HEK293 (cell line): Measurements from ENCODE around the gene DLX3.
A peak's percentile ranks its signal among the peaks of the same experiment; 100 is the strongest.

ENCODE experiments used
- CTCF ChIA-PET: fragments of 350-600 bp; formaldehyde crosslinking; extraction: SDS; loops from one replicate; lab custom pipeline; 2021; ENCODE audit warnings: antibody characterized with exemption; lab: Yijun Ruan, JAX
- POLR2A ChIA-PET: fragments of 300-600 bp; formaldehyde crosslinking; extraction: SDS; loops from one replicate; lab custom pipeline; 2020; ENCODE audit warnings: antibody characterized with exemption, inconsistent platforms; lab: Yijun Ruan, JAX
- H3K27ac ChIP-seq: fragments of 200-500 bp; sonication (Bioruptor generic); 2 replicates; pipeline ENCODE4 v1.5.1; 2014; ENCODE audit warnings: low read depth, low read length, control low read depth, inconsistent platforms; ENCODE audit errors: extremely low read depth
- H3K36me3 ChIP-seq, 2 experiments: fragments of 200-500 bp in 1 of 2; sonication (Bioruptor generic) in 1 of 2; 1 replicate in 1 of 2; 2 replicates in 1 of 2; pipeline ENCODE4 v1.5.1; 2014 to 2017; ENCODE audit warnings: inconsistent platforms in 2 of 2, low read length in 2 of 2; ENCODE audit not compliant: control insufficient read depth in 2 of 2, insufficient read depth in 1 of 2
- H3K4me1 ChIP-seq: fragments of 200-500 bp; sonication (Bioruptor generic); 2 replicates; pipeline ENCODE4 v1.5.1; 2014; ENCODE audit warnings: mild to moderate bottlenecking, low read length, inconsistent platforms; ENCODE audit not compliant: control insufficient read depth, insufficient read depth
- H3K4me3 ChIP-seq: 2 replicates; pipeline ENCODE4 v1.5.1; 2011; ENCODE audit warnings: low read depth, mild to moderate bottlenecking, control low read depth, low read length, moderate library complexity
- H3K9me3 ChIP-seq: fragments of 200-500 bp; sonication (Bioruptor generic); 2 replicates; pipeline ENCODE4 v1.5.1; 2014; ENCODE audit warnings: low read depth, low read length, inconsistent platforms; ENCODE audit not compliant: control insufficient read depth, insufficient read depth
- GLI2 ChIP-seq: fragments of 450-650 bp; formaldehyde crosslinking; IDR thresholded peaks from 2 replicates; pipeline ENCODE4; 2017; ENCODE audit warnings: missing biosample characterization, missing genetic modification characterization, low read depth, borderline replicate concordance
- HIC1 ChIP-seq: fragments of 450-650 bp; formaldehyde crosslinking; IDR thresholded peaks from 2 replicates; pipeline ENCODE4 v1.5.1; 2016; ENCODE audit warnings: missing biosample characterization, missing genetic modification characterization
- IKZF3 ChIP-seq: fragments of 450-650 bp; IDR thresholded peaks from 2 replicates; pipeline ENCODE4 v1.5.0; 2018; ENCODE audit warnings: missing biosample characterization, mild to moderate bottlenecking, missing genetic modification characterization, moderate library complexity
- INSM2 ChIP-seq: fragments of 450-650 bp; formaldehyde crosslinking; IDR thresholded peaks from 2 replicates; pipeline ENCODE4 v1.5.1; 2016; ENCODE audit warnings: missing biosample characterization, missing genetic modification characterization
- KLF7 ChIP-seq: fragments of 450-650 bp; formaldehyde crosslinking; IDR thresholded peaks from 2 replicates; pipeline ENCODE4 v1.5.1; 2016; ENCODE audit warnings: missing biosample characterization, missing genetic modification characterization, borderline replicate concordance
- KLF8 ChIP-seq: fragments of 450-650 bp; formaldehyde crosslinking; IDR thresholded peaks from 2 replicates; pipeline ENCODE4 v1.5.1; 2016; ENCODE audit warnings: missing biosample characterization, missing genetic modification characterization
- OVOL3 ChIP-seq: fragments of 450-650 bp; formaldehyde crosslinking; IDR thresholded peaks from 2 replicates; pipeline ENCODE4 v1.5.1; 2016; ENCODE audit warnings: missing biosample characterization, missing genetic modification characterization
- PBX3 ChIP-seq: sonication (generic); formaldehyde crosslinking; IDR thresholded peaks from 2 replicates; pipeline ENCODE4 v1.8.1; 2022; ENCODE audit warnings: mild to moderate bottlenecking, moderate library complexity, missing genetic modification reagents
- PRDM6 ChIP-seq: fragments of 450-650 bp; formaldehyde crosslinking; IDR thresholded peaks from 2 replicates; pipeline ENCODE4 v1.5.1; 2017; ENCODE audit warnings: missing biosample characterization, missing genetic modification characterization
- REPIN1 ChIP-seq: fragments of 450-650 bp; formaldehyde crosslinking; IDR thresholded peaks from 2 replicates; pipeline ENCODE4 v1.5.1; 2017; ENCODE audit warnings: missing biosample characterization, missing genetic modification characterization, low read depth
- ZNF169 ChIP-seq: fragments of 450-650 bp; formaldehyde crosslinking; IDR thresholded peaks from 2 replicates; pipeline ENCODE4 v1.5.1; 2016; ENCODE audit warnings: missing biosample characterization, missing genetic modification characterization
- ZNF202 ChIP-seq: fragments of 450-650 bp; formaldehyde crosslinking; IDR thresholded peaks from 2 replicates; pipeline ENCODE4 v1.5.1; 2016; ENCODE audit warnings: missing biosample characterization, missing genetic modification characterization, borderline replicate concordance
- ZNF239 ChIP-seq: fragments of 450-650 bp; formaldehyde crosslinking; IDR thresholded peaks from 2 replicates; pipeline ENCODE4 v1.5.1; 2016; ENCODE audit warnings: missing biosample characterization, missing genetic modification characterization
- ZNF354C ChIP-seq: fragments of 450-650 bp; formaldehyde crosslinking; IDR thresholded peaks from 2 replicates; pipeline ENCODE4 v1.5.1; 2016; ENCODE audit warnings: missing biosample characterization, missing genetic modification characterization, low read depth, borderline replicate concordance
- ZNF398 ChIP-seq: fragments of 450-650 bp; formaldehyde crosslinking; IDR thresholded peaks from 2 replicates; pipeline ENCODE4 v1.5.1; 2017; ENCODE audit warnings: missing biosample characterization, missing genetic modification characterization
- ZNF521 ChIP-seq: fragments of 450-650 bp; formaldehyde crosslinking; IDR thresholded peaks from 2 replicates; pipeline ENCODE4 v1.5.1; 2017; ENCODE audit warnings: missing biosample characterization, mild to moderate bottlenecking, missing genetic modification characterization
- ZNF529 ChIP-seq: fragments of 450-650 bp; formaldehyde crosslinking; IDR thresholded peaks from 2 replicates; pipeline ENCODE4 v1.5.1; 2017; ENCODE audit warnings: missing genetic modification characterization, missing biosample characterization; ENCODE audit not compliant: insufficient replicate concordance
- ZNF585B ChIP-seq: fragments of 450-650 bp; formaldehyde crosslinking; IDR thresholded peaks from 2 replicates; pipeline ENCODE4 v1.5.1; 2016; ENCODE audit warnings: missing biosample characterization, missing genetic modification characterization
- ZNF830 ChIP-seq: fragments of 450-650 bp; IDR thresholded peaks from 2 replicates; pipeline ENCODE4 v1.5.0; 2018; ENCODE audit warnings: missing biosample characterization, missing genetic modification characterization, low read depth, mild to moderate bottlenecking, moderate library complexity

The DLX3 gene

GRCh38 chr17:49959183-49959935 is 35.7 kb downstream of the DLX3 start (continued):
- 0 out of 2 replicates have a peak, but pooled peaks have one; percentile 14 for TF ChIP-seq ZNF398 (tag by site-specific recombination)

- ChIA-PET CTCF (interaction anchor here (1.3 to 5.7 kb wide), 2 partner anchors 38 to 97 kb away, joined by 3 to 86 read pairs; partner anchors contain the start of gene DLX3), POLR2A (interaction anchor here (0.5 kb wide), 1 partner anchor 36 kb away, joined by 3 read pairs; the partner anchor contains the start of gene DLX3)
- Histone ChIP-seq H3K36me3 (no peaks in the 10 kb centered on the region), H3K27ac (no peak overlapping the region), H3K4me3 (no peak overlapping the region), H3K9me3 (no peaks in the 10 kb centered on the region), H3K4me1 (no peaks in the 10 kb centered on the region)
- TF ChIP-seq GLI2 (tag by site-specific recombination): no peak
Observed at GRCh38 chr17:49958723-49959122, 36.3 kb downstream of the DLX3 start.

GRCh38 chr17:49957350-49957749 is 37.7 kb downstream of the DLX3 start:
- POLR2A ChIA-PET: interaction anchor here (1.7 to 2.0 kb wide), 2 partner anchors 22 to 38 kb away, joined by 8 read pairs; partner anchors contain the start of gene DLX3
- TF ChIP-seq ZNF830 (tag by site-specific recombination) (no peak), OVOL3 (tag by site-specific recombination) (no peak), ZNF202 (tag by site-specific recombination) (no peak), ZNF239 (no peak), ZNF529 (no peak), KLF8 (no peak), ZNF354C (tag by site-specific recombination) (no peak), ZNF585B (tag by site-specific recombination) (no peak), IKZF3 (tag by site-specific recombination) (no peak)
- TF ChIP-seq, all 188 proteins: peak for 0
- no peaks in the 10 kb centered on the region for H3K9me3 ChIP-seq
- CTCF ChIA-PET: interaction anchor here (1.3 to 5.7 kb wide), 2 partner anchors 14 to 40 kb away, joined by 3 to 86 read pairs; partner anchors contain the start of gene DLX3
- no peaks in the 10 kb centered on the region for H3K4me1 ChIP-seq
- H3K4me3 ChIP-seq: no peak overlapping the region
- H3K27ac ChIP-seq: no peak overlapping the region
- no peaks in the 10 kb centered on the region for H3K36me3 ChIP-seq

GRCh38 chr17:49956780-49957179 is 38.2 kb downstream of the DLX3 start:
- CTCF ChIA-PET: interaction anchor here (0.7 to 5.7 kb wide), 6 partner anchors 14 to 112 kb away, joined by 3 to 86 read pairs (median 3); partner anchors contain the start of gene DLX3
- Histone ChIP-seq H3K36me3 (no peaks in the 10 kb centered on the region), H3K4me1 (no peaks in the 10 kb centered on the region), H3K4me3 (no peak overlapping the region), H3K9me3 (no peaks in the 10 kb centered on the region), H3K27ac (no peak overlapping the region)
- POLR2A ChIA-PET: interaction anchor here (1.7 to 2.0 kb wide), 2 partner anchors 22 to 38 kb away, joined by 8 read pairs; partner anchors contain the start of gene DLX3
- TF ChIP-seq INSM2 (tag by site-specific recombination) (no peak), KLF7 (no peak), HIC1 (tag by site-specific recombination) (no peak), PBX3 (CRISPR knock-in tag) (no peak), PRDM6 (tag by site-specific recombination) (no peak), REPIN1 (tag by site-specific recombination) (no peak), ZNF521 (tag by site-specific recombination) (no peak), ZNF169 (tag by site-specific recombination) (no peak), KLF8 (no peak)
